Activated T-helper 17 cell treated with anti-CD3 and anti-CD28 coated beads, Interleukin-2, amount 50 U/mL, for 72 hours (primary cell): ENCODE measurements around the gene CPLX1. TPM values are rescaled to one million over a fixed set of nuclear protein-coding genes. Genes with fewer than 3 reads are reported as not detected.

Experiments used
- ATAC-seq: fragments of 150-1000 bp; cut with Tn5 transposase; replicated peaks from 2 replicates; pipeline ENCODE4 v1.10.0; 2021; ENCODE audit warnings: mild to moderate bottlenecking, moderate library complexity
- H3K27ac Mint-ChIP-seq: one replicate; pipeline ENCODE4 v1.8.0; 2022; ENCODE audit warnings: mixed read lengths
- H3K27me3 Mint-ChIP-seq: one replicate; pipeline ENCODE4 v1.8.0; 2022; ENCODE audit warnings: mixed read lengths
- H3K36me3 Mint-ChIP-seq: one replicate; pipeline ENCODE4 v1.8.0; 2022; ENCODE audit warnings: low read depth, mild to moderate bottlenecking, mixed read lengths
- H3K4me1 Mint-ChIP-seq: one replicate; pipeline ENCODE4 v1.8.0; 2022; ENCODE audit warnings: mixed read lengths
- H3K4me3 Mint-ChIP-seq: one replicate; pipeline ENCODE4 v1.8.0; 2022; ENCODE audit warnings: mild to moderate bottlenecking, mixed read lengths
- H3K9me3 Mint-ChIP-seq: one replicate; pipeline ENCODE4 v1.8.0; 2022; ENCODE audit warnings: mixed read lengths
- total RNA-seq, 2 donors: library from RNA; stranded (reverse); gene quantifications; one replicate each; pipeline ENCODE4 v1.2.3, GENCODE V29; 2022

Gene CPLX1
- 1 to 10 TPM in 1 of 2 donors, under 1 TPM in 1; 0.50 to 3.6 TPM for total RNA-seq

DNA sequence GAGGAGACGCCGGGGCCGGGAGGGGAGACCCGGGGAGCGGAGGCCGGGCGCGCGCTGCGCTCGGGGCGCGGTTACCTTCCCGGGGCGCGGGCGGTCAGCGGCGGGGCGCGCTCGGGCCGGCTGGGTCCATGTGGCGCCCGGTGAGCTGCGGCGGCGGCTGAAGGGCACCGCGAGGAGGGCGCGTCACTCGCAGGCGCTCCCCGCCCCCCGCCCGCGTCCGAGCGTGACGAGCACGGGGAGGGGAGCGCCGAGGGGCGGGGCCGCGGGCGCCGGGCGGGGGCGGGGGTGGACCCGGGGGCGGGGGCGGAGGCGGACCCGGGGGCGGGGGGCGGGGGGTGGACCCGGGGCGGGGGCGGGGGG, at the start of gene CPLX1:
Gene CPLX1, minus strand, starts transcription at position 159 of the 360 bp plus-strand sequence. CDS start 1,607 bp downstream, outside the sequence.
- peaks cover 27% of the 10 kb centered on the region for H3K27me3 Mint-ChIP-seq
- no peak within 1 kb of the TSS for H3K27ac Mint-ChIP-seq
- no peaks in the 10 kb centered on the region for H3K4me1 Mint-ChIP-seq
- no peak for ATAC-seq
- peak within 1 kb of the TSS; percentile 10 for H3K4me3 Mint-ChIP-seq
- no peaks in the 10 kb centered on the region for H3K9me3 Mint-ChIP-seq
- peaks cover 7% of the 10 kb centered on the region for H3K36me3 Mint-ChIP-seq

DNA sequence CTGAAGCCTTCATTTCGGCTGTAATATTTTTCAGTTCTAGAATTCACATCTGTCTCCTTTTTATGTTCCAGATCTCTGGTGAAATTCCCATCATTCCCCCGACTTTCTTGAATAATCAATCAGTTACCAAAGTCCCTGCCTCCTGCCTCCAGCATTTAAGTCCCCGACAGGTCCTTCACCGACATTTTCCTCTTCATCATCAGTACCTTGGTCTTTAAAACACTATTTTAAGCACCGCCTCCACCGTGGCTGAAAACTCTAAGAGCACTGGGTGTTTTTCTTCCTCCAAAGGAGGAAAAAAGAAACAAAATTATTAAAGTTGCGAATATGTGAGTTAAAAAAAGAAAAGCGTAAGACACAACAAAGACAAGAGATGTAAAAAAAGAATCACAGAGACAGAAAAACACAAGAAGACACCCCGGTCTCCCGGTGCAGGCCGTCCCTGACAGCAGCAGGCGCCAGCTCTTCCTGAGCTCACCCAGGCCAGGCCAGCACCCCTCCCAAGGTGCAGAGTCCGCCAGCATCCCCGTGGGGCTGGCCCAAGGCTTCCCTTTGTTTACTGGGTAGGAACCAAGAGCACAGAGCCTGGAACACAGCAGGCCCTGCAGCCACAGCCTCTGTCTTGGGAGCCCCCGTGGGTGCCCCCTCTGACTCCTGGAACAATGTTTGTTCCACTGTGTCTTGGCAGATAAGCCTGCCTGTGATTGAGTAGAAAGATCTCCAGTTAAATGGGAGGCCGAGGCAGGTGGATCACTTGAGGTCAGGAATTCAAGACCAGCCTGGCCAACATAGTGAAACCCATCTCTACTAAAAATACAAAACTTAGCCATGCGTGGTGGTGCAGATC, 49.3 kb upstream of the CPLX1 start:
- ATAC-seq: no peak
- Mint-ChIP-seq H3K9me3 (no peaks in the 10 kb centered on the region), H3K27me3 (no peaks in the 10 kb centered on the region), H3K27ac (peak overlapping the region; percentile 69), H3K4me3 (no peak overlapping the region), H3K4me1 (peaks cover 33% of the 10 kb centered on the region), H3K36me3 (peaks cover 71% of the 10 kb centered on the region)

DNA sequence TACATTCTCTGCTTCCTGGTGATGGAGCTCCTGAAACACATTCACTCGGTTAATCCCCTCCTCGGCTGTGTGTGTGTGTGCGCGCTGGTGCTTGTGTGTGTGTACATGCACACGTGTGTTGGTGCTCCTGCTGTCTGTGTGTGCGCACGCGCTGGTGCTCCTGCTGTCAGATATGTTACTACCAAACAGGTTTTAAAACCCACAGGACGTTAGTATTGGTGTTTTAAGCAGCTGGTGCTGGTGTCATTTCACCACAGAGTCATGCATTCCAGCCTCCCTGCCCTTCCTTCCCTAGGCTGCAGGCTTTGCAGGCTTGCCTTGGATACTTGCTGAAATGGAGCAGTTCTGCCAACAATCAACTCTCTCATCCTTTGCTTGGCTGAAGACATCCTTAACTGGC, 48.1 kb upstream of the CPLX1 start:
- Mint-ChIP-seq H3K4me3 (no peak overlapping the region), H3K27ac (no peak overlapping the region), H3K27me3 (no peaks in the 10 kb centered on the region), H3K4me1 (peaks cover 23% of the 10 kb centered on the region), H3K9me3 (no peaks in the 10 kb centered on the region), H3K36me3 (peaks cover 70% of the 10 kb centered on the region)
- ATAC-seq: no peak

- Mint-ChIP-seq H3K27ac (no peak overlapping the region), H3K9me3 (no peaks in the 10 kb centered on the region), H3K27me3 (no peaks in the 10 kb centered on the region), H3K36me3 (peaks cover 56% of the 10 kb centered on the region), H3K4me3 (no peak overlapping the region), H3K4me1 (peaks cover 15% of the 10 kb centered on the region)
- ATAC-seq: no peak
Observed at GRCh38 chr4:872241-872981, 46.5 kb upstream of the CPLX1 start.

GRCh38 chr4:871484-871883, 45.6 kb upstream of the CPLX1 start:
- Mint-ChIP-seq H3K27me3 (no peaks in the 10 kb centered on the region), H3K9me3 (no peaks in the 10 kb centered on the region), H3K36me3 (peaks cover 51% of the 10 kb centered on the region), H3K4me3 (no peak overlapping the region), H3K4me1 (peaks cover 15% of the 10 kb centered on the region), H3K27ac (no peak overlapping the region)
- no peak for ATAC-seq

DNA sequence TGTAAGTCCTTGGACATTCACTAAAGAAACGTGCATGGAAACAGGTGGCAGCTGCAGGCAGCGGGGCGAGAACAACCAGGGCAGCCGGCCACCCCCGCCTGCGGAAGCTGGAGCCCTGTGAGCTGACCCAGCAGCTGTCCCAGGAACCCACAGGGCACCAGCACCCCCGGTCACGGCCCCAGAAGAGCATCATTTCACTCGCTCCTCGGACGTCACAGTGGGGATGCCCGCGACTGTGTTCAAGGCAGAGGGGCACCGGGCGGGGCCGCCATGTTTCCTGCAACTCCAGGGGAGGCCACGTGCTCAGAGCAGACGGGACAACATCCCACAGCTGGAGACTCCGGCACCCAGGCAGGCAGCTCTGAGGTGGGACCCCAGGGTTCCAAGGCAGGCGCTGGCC, 45.0 kb upstream of the CPLX1 start:
- peaks cover 51% of the 10 kb centered on the region for H3K36me3 Mint-ChIP-seq
- no peaks in the 10 kb centered on the region for H3K27me3 Mint-ChIP-seq
- ATAC-seq: no peak
- no peaks in the 10 kb centered on the region for H3K9me3 Mint-ChIP-seq
- H3K4me3 Mint-ChIP-seq: no peak overlapping the region
- H3K4me1 Mint-ChIP-seq: peaks cover 15% of the 10 kb centered on the region
- no peak overlapping the region for H3K27ac Mint-ChIP-seq

DNA sequence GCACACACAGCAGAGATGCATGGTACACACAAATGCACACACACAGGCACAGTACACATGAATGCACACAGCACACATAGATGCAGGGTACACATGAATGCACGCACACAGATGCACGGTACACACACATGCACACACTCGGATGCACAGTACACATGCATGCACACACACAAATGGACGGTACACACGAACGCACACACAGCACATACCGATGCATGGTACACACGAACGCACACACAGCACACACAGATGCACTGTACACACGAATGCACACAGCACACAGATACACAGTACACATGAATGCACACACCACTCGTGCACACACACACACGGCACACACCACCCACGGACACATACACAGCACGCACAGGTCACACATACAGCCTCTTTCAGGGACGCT, 43.8 kb upstream of the CPLX1 start:
- H3K36me3 Mint-ChIP-seq: peaks cover 51% of the 10 kb centered on the region
- H3K9me3 Mint-ChIP-seq: no peaks in the 10 kb centered on the region
- H3K27ac Mint-ChIP-seq: no peak overlapping the region
- H3K4me1 Mint-ChIP-seq: peaks cover 11% of the 10 kb centered on the region
- H3K4me3 Mint-ChIP-seq: no peak overlapping the region
- no peaks in the 10 kb centered on the region for H3K27me3 Mint-ChIP-seq
- no peak for ATAC-seq

DNA sequence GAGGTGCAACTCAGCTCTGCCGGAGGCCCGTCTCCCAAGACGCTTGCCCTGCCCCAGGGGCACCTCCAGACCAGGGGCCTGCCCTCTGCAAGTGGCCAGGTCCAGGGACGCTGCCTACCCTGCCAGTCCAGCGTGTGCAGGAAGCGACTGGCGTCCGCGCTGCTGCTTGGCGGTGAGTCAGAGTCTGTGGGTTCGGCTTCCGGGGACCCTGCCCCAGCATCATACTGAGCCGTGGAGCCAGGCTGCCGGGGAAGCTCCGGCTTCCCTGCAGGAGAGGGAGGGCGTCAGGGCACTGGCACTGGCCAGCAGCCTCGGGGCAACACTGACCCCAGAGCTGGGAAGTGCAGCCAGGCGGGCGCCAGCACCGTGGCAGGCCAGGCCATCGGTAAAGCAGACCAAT, 42.5 kb upstream of the CPLX1 start:
- Mint-ChIP-seq H3K4me3 (no peak overlapping the region), H3K27ac (no peak overlapping the region), H3K9me3 (no peaks in the 10 kb centered on the region), H3K27me3 (no peaks in the 10 kb centered on the region), H3K4me1 (peaks cover 2% of the 10 kb centered on the region), H3K36me3 (peaks cover 51% of the 10 kb centered on the region)
- no peak for ATAC-seq

GRCh38 chr4:867526-868250, 41.8 kb upstream of the CPLX1 start:
- Mint-ChIP-seq H3K4me3 (no peak overlapping the region), H3K27ac (no peak overlapping the region), H3K9me3 (no peaks in the 10 kb centered on the region), H3K36me3 (peaks cover 53% of the 10 kb centered on the region), H3K27me3 (no peaks in the 10 kb centered on the region), H3K4me1 (no peaks in the 10 kb centered on the region)
- no peak for ATAC-seq

DNA sequence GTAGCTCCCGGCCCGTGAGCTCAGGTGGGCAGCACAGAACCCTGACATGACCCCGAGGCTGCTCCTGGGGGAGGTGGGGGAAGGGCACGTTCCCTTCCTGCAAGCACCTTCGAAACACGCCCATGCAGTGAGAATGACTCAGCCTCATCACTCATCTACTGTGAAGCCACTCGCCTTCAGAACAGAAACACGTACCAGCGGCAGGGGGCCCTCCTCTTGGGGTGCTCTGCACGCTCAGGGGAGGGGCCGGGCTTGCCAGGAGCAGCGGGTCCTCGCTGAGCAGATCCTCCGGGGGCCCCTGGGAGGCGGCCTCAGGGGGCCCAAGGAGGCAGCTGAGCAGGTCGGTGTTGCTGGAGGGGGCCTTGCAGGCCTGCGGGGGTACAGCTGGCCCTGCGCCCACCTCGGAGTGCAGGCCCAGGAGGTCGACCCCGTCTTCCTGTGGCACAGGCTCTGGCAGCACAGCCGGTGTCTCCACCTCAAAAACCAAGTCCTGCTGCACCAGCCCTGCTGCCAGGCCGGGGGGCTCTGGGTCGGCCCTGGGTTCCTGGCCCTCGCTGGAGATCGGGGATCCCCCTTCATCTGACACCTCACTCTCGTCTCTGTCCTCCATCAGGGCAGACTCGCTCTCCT, 40.9 kb upstream of the CPLX1 start:
- Mint-ChIP-seq H3K27me3 (no peaks in the 10 kb centered on the region), H3K27ac (no peak overlapping the region), H3K4me1 (no peaks in the 10 kb centered on the region), H3K36me3 (peaks cover 61% of the 10 kb centered on the region), H3K4me3 (no peak overlapping the region), H3K9me3 (no peaks in the 10 kb centered on the region)
- peak; percentile 88 for ATAC-seq

DNA sequence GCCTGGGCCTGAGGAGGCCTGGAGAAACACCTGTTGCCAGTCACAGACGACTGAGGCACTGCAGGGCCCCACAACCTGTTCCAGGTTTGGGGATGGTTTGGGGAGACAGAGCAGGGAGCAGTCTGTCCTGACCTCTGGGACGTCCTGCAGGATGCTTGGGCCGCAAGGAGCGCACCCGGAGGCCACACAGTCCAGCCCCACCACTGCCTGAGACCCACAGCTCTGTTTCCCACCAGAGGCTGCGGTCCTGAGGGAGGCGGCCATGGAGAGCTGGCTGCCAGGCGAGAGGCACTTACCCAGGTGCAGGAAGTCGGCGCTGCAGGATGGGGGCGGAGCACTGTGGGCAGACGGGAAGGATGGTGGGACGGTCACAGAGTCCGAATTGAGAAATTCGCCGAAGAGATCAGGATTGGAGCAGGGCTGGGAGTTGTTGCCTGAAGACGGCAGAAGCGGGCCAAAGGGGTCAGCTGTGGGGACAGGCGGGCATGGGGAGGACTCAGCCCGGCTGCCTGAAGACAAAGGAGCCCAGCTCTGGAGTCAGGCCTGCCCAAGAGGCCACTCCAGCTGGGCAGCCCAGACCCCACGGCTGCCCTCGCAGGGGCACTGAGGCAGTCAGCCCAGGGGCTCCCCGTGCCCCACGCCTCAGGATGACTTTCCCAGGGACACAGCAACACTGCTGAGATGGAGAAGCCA, 40.3 kb upstream of the CPLX1 start:
- no peak for ATAC-seq
- Mint-ChIP-seq H3K4me1 (no peaks in the 10 kb centered on the region), H3K27ac (no peak overlapping the region), H3K9me3 (no peaks in the 10 kb centered on the region), H3K4me3 (no peak overlapping the region), H3K36me3 (peaks cover 68% of the 10 kb centered on the region), H3K27me3 (no peaks in the 10 kb centered on the region)

DNA sequence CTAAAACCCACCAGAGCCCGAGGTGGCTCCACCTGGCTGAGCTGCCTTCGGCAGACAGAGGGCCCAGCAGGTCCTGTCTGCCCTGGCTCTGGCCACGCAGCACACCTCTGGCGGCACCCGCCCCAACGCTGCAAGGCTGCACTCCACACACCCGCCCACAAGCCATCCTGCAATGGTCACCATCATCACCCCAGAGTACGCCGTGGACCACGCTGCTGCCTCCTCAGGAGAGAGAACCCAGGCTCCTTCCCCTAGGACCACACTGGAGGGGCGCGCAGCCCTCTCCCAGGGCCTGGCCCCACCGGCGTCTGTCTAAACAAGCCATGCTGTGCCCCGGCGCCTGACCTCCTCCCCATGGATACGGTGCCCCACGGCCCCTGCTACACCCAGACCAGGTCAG, 39.6 kb upstream of the CPLX1 start:
- Mint-ChIP-seq H3K4me1 (no peaks in the 10 kb centered on the region), H3K36me3 (peaks cover 71% of the 10 kb centered on the region), H3K27me3 (no peaks in the 10 kb centered on the region), H3K27ac (no peak overlapping the region), H3K9me3 (no peaks in the 10 kb centered on the region), H3K4me3 (no peak overlapping the region)
- no peak for ATAC-seq

DNA sequence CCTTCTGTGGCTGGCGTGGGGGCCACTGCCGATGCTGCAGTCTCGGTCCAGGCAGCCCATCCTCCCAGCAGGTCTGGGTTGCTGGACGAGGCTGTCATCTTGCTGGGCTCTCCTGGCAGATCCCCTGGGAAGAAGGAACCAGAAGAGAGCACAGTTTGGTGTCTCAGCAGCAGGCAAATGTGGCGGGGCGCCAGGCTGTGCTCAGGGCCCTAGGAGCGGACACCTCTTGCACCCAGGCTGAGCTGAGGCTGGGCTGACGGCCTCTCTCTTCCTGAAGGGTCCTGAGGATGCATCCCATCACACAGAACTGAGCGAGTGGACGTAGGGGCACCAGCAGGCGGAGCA, 39.2 kb upstream of the CPLX1 start:
- Mint-ChIP-seq H3K9me3 (no peaks in the 10 kb centered on the region), H3K27me3 (no peaks in the 10 kb centered on the region), H3K4me3 (no peak overlapping the region), H3K27ac (no peak overlapping the region), H3K4me1 (no peaks in the 10 kb centered on the region), H3K36me3 (peaks cover 71% of the 10 kb centered on the region)
- no peak for ATAC-seq
